OCI-LY3 (cell line): ENCODE measurements around the gene CCDC126.

ENCODE experiments used
- H2AFZ ChIP-seq: fragments of 200-600, 300-600 bp; shearing (Covaris generic); 2 replicates; pipeline ENCODE4 v1.6.0; 2014; ENCODE audit warnings: antibody characterized with exemption, low read depth, low read length
- H3K27ac ChIP-seq: fragments of 200-600, 300-600 bp; sonication (generic); 2 replicates; pipeline ENCODE4 v1.5.1; 2014; ENCODE audit warnings: mild to moderate bottlenecking, low read length, moderate library complexity, mixed read lengths
- H3K27me3 ChIP-seq: fragments of 200-600, 300-600 bp; sonication (generic); 2 replicates; pipeline ENCODE4 v1.6.1; 2014; ENCODE audit warnings: low read depth, low read length, mixed read lengths
- H3K36me3 ChIP-seq: fragments of 200-600, 300-600 bp; sonication (generic); replicated peaks from 2 replicates; pipeline ENCODE3; 2014; ENCODE audit warnings: low read depth, low read length, mixed read lengths
- H3K4me1 ChIP-seq: fragments of 300-600, 200-600 bp; sonication (generic); 2 replicates; pipeline ENCODE4 v1.6.1; 2014; ENCODE audit warnings: low read length, mixed read lengths
- H3K4me2 ChIP-seq: fragments of 200-600, 300-600 bp; sonication (generic); 2 replicates; pipeline ENCODE4 v1.6.1; 2014; ENCODE audit warnings: low read length, mixed read lengths
- H3K4me3 ChIP-seq: fragments of 300-600, 200-600 bp; sonication (generic); 2 replicates; pipeline ENCODE4 v1.5.1; 2014; ENCODE audit warnings: antibody characterized with exemption, mild to moderate bottlenecking, low read length, moderate library complexity
- H3K79me2 ChIP-seq: fragments of 300-600, 200-600 bp; shearing (Covaris generic); 2 replicates; pipeline ENCODE4 v1.6.1; 2014; ENCODE audit warnings: mild to moderate bottlenecking, low read length, mixed read lengths
- H3K9ac ChIP-seq: fragments of 300-600, 200-600 bp; shearing (Covaris generic); 2 replicates; pipeline ENCODE4 v1.6.0; 2014; ENCODE audit warnings: mild to moderate bottlenecking, low read length, moderate library complexity
- H3K9me3 ChIP-seq: fragments of 200-600, 300-600 bp; shearing (Covaris generic); 2 replicates; pipeline ENCODE4 v1.6.1; 2014; ENCODE audit warnings: low read length, mixed read lengths; ENCODE audit not compliant: insufficient read depth
- H4K20me1 ChIP-seq: fragments of 200-600, 300-600 bp; sonication (generic); 2 replicates; pipeline ENCODE4 v1.6.1; 2016; ENCODE audit warnings: low read length, mixed read lengths; ENCODE audit not compliant: insufficient read depth
- EZH2phosphoT487 ChIP-seq: fragments of 200-600 bp; shearing (Covaris generic); IDR thresholded peaks from 2 replicates; pipeline ENCODE4 v1.6.1; 2018; ENCODE audit warnings: antibody characterized with exemption, mixed run types, low read depth
- TF ChIP-seq, protein P1 (sequence below): fragments of 200-600, 300-600 bp; sonication (generic); IDR thresholded peaks from 2 replicates; pipeline ENCODE4 v1.5.1; 2014; ENCODE audit warnings: antibody characterized with exemption, low read length, low read depth

Gene CCDC126

DNA sequence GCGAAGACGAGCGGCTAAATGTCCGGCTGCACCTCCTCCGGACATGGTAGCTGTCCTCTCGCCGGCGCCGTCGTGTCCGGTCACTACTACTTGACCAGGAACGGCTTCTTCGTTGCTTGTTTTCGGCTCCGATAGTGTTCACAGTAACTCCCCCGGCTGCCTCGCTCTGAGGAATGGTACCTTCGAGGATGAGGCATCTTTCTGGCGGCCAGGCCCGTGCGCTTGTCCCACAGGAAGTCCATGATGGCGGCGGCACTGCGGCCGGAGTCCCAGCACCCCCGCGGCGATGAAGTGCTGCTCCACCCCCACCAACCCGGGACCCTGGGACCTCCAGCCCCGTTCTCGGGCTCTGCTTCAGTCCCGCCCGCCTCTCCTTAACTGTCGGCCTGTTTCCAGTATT is 11.0 kb upstream of the CCDC126 start:
- H3K4me1 ChIP-seq, result peaks cover 10% of the 10 kb centered on the region
- no peak for TF ChIP-seq EZH2phosphoT487
- TF ChIP-seq, protein P1, sequence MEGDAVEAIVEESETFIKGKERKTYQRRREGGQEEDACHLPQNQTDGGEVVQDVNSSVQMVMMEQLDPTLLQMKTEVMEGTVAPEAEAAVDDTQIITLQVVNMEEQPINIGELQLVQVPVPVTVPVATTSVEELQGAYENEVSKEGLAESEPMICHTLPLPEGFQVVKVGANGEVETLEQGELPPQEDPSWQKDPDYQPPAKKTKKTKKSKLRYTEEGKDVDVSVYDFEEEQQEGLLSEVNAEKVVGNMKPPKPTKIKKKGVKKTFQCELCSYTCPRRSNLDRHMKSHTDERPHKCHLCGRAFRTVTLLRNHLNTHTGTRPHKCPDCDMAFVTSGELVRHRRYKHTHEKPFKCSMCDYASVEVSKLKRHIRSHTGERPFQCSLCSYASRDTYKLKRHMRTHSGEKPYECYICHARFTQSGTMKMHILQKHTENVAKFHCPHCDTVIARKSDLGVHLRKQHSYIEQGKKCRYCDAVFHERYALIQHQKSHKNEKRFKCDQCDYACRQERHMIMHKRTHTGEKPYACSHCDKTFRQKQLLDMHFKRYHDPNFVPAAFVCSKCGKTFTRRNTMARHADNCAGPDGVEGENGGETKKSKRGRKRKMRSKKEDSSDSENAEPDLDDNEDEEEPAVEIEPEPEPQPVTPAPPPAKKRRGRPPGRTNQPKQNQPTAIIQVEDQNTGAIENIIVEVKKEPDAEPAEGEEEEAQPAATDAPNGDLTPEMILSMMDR, result no peak

DNA sequence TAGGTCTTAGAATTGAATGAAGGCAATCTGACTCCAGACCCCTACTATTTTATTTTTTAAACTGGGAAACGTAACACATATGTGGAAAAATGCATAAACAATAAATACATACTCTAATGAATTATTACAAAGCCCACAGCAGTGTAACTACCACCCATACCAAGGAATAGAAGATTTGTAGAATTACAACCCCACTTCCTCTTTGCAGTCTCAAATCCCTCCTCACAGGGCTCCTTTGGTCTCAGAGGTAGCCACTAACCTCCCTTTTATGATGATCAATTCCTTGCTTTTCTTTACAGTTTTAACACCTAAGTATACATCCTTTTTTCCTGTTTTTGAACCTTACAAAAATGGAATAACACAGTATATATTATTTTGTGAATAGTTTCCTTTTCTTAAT is 6.7 kb upstream of the CCDC126 start:
- Histone ChIP-seq H3K9me3 (no peaks in the 10 kb centered on the region), H3K4me2 (no peak overlapping the region), H3K9ac (no peak overlapping the region), H2AFZ (no peak overlapping the region), H3K27ac (no peak overlapping the region), H3K27me3 (no peaks in the 10 kb centered on the region), H3K4me1 (peaks cover 36% of the 10 kb centered on the region), H3K79me2 (no peaks in the 10 kb centered on the region), H3K4me3 (no peak overlapping the region), H3K36me3 (peaks cover 4% of the 10 kb centered on the region), H4K20me1 (no peaks in the 10 kb centered on the region)
- TF ChIP-seq, protein P1, result no peak

More for the DNA sequence above, 11.0 kb upstream of the CCDC126 start:
- Histone ChIP-seq H3K79me2 (no peaks in the 10 kb centered on the region), H3K36me3 (no peaks in the 10 kb centered on the region), H3K9ac (no peak overlapping the region), H3K4me3 (no peak overlapping the region), H3K27me3 (no peaks in the 10 kb centered on the region), H3K9me3 (no peaks in the 10 kb centered on the region), H3K27ac (no peak overlapping the region), H2AFZ (no peak overlapping the region), H4K20me1 (no peaks in the 10 kb centered on the region), H3K4me2 (no peak overlapping the region)

DNA sequence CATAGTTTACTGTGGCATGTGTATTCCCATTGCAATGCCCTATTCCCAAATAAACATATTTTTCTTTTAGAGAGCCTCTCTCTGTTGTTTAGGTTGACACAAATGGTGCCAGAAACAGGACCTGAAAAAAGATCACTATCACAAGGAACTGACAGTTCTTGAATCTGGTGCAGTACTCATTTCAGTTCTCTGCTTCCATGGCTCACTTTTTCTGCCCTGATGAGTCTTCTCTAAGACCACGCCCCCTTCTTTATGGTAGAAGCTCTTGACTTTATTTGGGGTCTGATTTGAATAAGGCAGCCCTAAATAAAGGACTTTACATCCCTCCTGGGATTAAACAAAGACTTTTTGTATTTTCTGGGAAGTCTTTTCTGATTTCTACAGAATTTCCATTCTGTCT is 3.5 kb upstream of the CCDC126 start:
- Histone ChIP-seq H3K36me3 (peaks cover 4% of the 10 kb centered on the region), H3K4me3 (no peak overlapping the region), H3K4me2 (peak overlapping the region; percentile 32), H2AFZ (no peak overlapping the region), H3K27ac (peak overlapping the region; percentile 92), H3K9ac (peak overlapping the region; percentile 50; the same call in 1 of the 2 replicates), H3K9me3 (no peaks in the 10 kb centered on the region), H3K79me2 (peaks cover 14% of the 10 kb centered on the region), H3K4me1 (peaks cover 57% of the 10 kb centered on the region), H4K20me1 (no peaks in the 10 kb centered on the region), H3K27me3 (no peaks in the 10 kb centered on the region)
- TF ChIP-seq, protein P1, result no peak
- no peak for TF ChIP-seq EZH2phosphoT487

DNA sequence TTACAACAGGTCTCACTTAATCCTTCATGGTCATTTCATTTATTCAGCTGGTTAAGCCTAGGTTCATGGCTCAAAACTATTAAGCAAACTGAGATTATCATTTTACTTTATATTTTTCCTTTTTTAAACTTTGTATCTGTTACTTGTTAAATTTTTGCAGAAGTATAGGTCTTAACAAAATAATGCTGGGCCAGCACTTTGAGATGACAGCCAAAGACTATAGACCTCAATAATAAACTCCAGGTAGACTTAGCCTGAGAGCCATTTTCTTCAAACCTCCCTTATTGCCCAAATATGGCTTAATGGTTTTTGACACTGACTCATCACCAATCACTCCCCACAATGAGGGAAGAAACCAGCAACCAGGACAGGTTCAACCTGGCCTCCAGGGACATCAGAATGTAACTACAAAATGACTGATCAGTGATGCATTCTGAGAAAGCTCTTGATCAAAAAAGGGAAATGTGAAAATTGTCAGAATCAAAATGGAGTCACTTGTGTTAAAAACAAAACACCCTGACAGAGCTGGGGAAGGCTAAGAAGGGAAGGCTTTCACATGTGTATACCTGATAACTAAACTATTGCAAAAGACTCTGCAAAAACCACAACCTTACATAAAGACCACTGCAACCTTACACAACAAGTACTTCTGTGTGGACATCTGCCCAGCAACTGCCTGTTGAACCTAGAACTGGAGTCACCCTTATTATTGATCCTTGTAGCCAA is 2.1 kb upstream of the CCDC126 start:
- Histone ChIP-seq H4K20me1 (peaks cover 12% of the 10 kb centered on the region; the same call in 1 of the 2 replicates), H3K9me3 (no peaks in the 10 kb centered on the region), H3K27me3 (no peaks in the 10 kb centered on the region), H3K79me2 (peaks cover 27% of the 10 kb centered on the region), H3K36me3 (peaks cover 4% of the 10 kb centered on the region), H3K27ac (peak overlapping the region; percentile 100), H3K9ac (peak overlapping the region; percentile 75), H3K4me2 (peak overlapping the region; percentile 78), H2AFZ (no peak overlapping the region), H3K4me3 (peak overlapping the region; percentile 51), H3K4me1 (peaks cover 65% of the 10 kb centered on the region)
- TF ChIP-seq, protein P1, result no peak
- 0 out of 2 replicates have a peak, but pooled peaks have one; percentile 44 for TF ChIP-seq EZH2phosphoT487
